ENCODE measurements around the gene NTRK3. TPM values are rescaled to one million over a fixed set of nuclear protein-coding genes. Genes with fewer than 3 reads are reported as not detected.
"Not testable (repeated sequence)": the region's sequence is repeated elsewhere in the genome, so short reads cannot be mapped to it uniquely, and the experiment has no call there.

Gene NTRK3
- total RNA-seq, 2 donors from 2014 or later: 0.53 TPM; not detected in 1

DNA sequence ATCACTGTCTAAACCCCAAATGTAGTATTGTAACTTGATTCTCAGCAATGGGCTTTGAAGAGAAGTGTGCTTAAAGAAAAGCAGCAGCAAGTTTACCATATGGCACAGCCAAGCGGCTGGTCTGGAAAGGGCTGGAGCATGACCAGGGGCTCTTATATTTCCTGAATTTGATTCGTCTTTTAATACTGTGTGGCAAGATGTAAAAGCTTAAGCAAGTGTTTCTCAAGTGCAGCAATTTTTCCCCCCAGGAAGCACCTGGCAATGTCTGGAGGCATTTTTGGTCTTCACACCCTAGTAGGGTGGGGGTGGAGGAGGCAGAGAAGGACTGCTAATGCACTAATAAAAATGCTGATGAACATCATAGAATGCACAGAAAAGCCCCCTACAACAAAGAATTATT is 397.9 kb downstream of the NTRK3 start:
- no peak for ATAC-seq (replicated peaks)
- H3K4me1 Mint-ChIP-seq: no peaks in the 10 kb centered on the region
- H3K36me3 Mint-ChIP-seq (ENCODE audit: low read depth): no peaks in the 10 kb centered on the region
- no peaks in the 10 kb centered on the region for H3K9me3 Mint-ChIP-seq
- peaks cover 17% of the 10 kb centered on the region for H3K27me3 Mint-ChIP-seq
- no peak overlapping the region for H3K4me3 Mint-ChIP-seq
- no peak overlapping the region for H3K27ac Mint-ChIP-seq

GRCh38 chr15:87851497-87851896 is 405.0 kb downstream of the NTRK3 start:
- no peaks in the 10 kb centered on the region for H3K9me3 Mint-ChIP-seq
- no peak overlapping the region for H3K27ac Mint-ChIP-seq
- H3K27me3 Mint-ChIP-seq: peaks cover 21% of the 10 kb centered on the region
- no peak overlapping the region for H3K4me3 Mint-ChIP-seq
- H3K36me3 Mint-ChIP-seq (ENCODE audit: low read depth): no peaks in the 10 kb centered on the region
- H3K4me1 Mint-ChIP-seq: no peaks in the 10 kb centered on the region
- ATAC-seq (replicated peaks): no peak

- Mint-ChIP-seq H3K4me1 (no peaks in the 10 kb centered on the region), H3K4me3 (no peak overlapping the region), H3K27ac (no peak overlapping the region), H3K27me3 (peaks cover 19% of the 10 kb centered on the region), H3K9me3 (no peaks in the 10 kb centered on the region), H3K36me3 (ENCODE audit: low read depth) (no peaks in the 10 kb centered on the region)
- ATAC-seq (replicated peaks): no peak
Measured at GRCh38 chr15:87850916-87851315, 405.6 kb downstream of the NTRK3 start.

DNA sequence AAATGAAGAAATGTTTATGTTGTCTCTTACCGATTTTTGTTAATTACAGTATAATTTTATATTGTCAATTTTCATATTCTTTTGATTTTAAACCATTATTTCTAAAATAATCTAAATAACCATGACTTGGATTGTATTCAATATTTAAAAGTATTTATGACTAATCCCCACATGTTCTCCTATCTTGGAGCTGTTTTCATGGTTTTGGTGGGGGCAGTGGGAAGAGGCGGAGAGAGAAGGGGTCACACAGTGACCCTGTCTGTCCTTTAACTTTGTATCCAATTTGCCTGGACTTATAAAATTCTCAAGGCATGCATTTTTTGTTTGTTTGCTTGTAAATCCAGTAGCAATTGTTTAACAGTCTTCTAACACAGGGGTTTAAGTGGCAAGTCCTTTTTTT is 407.4 kb downstream of the NTRK3 start:
- no peaks in the 10 kb centered on the region for H3K4me1 Mint-ChIP-seq
- no peaks in the 10 kb centered on the region for H3K36me3 Mint-ChIP-seq (ENCODE audit: low read depth)
- H3K27me3 Mint-ChIP-seq: peaks cover 9% of the 10 kb centered on the region
- no peaks in the 10 kb centered on the region for H3K9me3 Mint-ChIP-seq
- no peak for ATAC-seq (replicated peaks)
- H3K4me3 Mint-ChIP-seq: no peak overlapping the region
- no peak overlapping the region for H3K27ac Mint-ChIP-seq

- no peaks in the 10 kb centered on the region for H3K36me3 Mint-ChIP-seq (ENCODE audit: low read depth)
- no peaks in the 10 kb centered on the region for H3K4me1 Mint-ChIP-seq
- no peaks in the 10 kb centered on the region for H3K9me3 Mint-ChIP-seq
- H3K27me3 Mint-ChIP-seq: peaks cover 6% of the 10 kb centered on the region
- H3K4me3 Mint-ChIP-seq: no peak overlapping the region
- ATAC-seq (replicated peaks): no peak
- H3K27ac Mint-ChIP-seq: no peak overlapping the region
Measured at GRCh38 chr15:87848012-87848411, 408.5 kb downstream of the NTRK3 start.

GRCh38 chr15:87846746-87847145 is 409.8 kb downstream of the NTRK3 start:
- ATAC-seq (replicated peaks): no peak

GRCh38 chr15:87843312-87843711 is 413.2 kb downstream of the NTRK3 start:
- no peaks in the 10 kb centered on the region for H3K9me3 Mint-ChIP-seq
- no peak overlapping the region for H3K27ac Mint-ChIP-seq
- ATAC-seq (replicated peaks): no peak
- H3K36me3 Mint-ChIP-seq (ENCODE audit: low read depth): no peaks in the 10 kb centered on the region
- H3K4me3 Mint-ChIP-seq: no peak overlapping the region
- no peaks in the 10 kb centered on the region for H3K27me3 Mint-ChIP-seq
- no peaks in the 10 kb centered on the region for H3K4me1 Mint-ChIP-seq

More at GRCh38 chr15:87846746-87847145, 409.8 kb downstream of the NTRK3 start:
- no peak overlapping the region for H3K27ac Mint-ChIP-seq
- H3K9me3 Mint-ChIP-seq: no peaks in the 10 kb centered on the region
- no peaks in the 10 kb centered on the region for H3K36me3 Mint-ChIP-seq (ENCODE audit: low read depth)
- peaks cover 6% of the 10 kb centered on the region for H3K27me3 Mint-ChIP-seq
- H3K4me1 Mint-ChIP-seq: no peaks in the 10 kb centered on the region
- no peak overlapping the region for H3K4me3 Mint-ChIP-seq

GRCh38 chr15:87841426-87841998 is 415.0 kb downstream of the NTRK3 start:
- no peak overlapping the region for H3K4me3 Mint-ChIP-seq
- no peak overlapping the region for H3K27ac Mint-ChIP-seq
- no peaks in the 10 kb centered on the region for H3K27me3 Mint-ChIP-seq
- no peaks in the 10 kb centered on the region for H3K36me3 Mint-ChIP-seq (ENCODE audit: low read depth)
- no peaks in the 10 kb centered on the region for H3K4me1 Mint-ChIP-seq
- ATAC-seq (replicated peaks): no peak
- H3K9me3 Mint-ChIP-seq: no peaks in the 10 kb centered on the region

- H3K27me3 Mint-ChIP-seq: peaks cover 15% of the 10 kb centered on the region
Measured at GRCh38 chr15:87835830-87836229, 420.7 kb downstream of the NTRK3 start.

DNA sequence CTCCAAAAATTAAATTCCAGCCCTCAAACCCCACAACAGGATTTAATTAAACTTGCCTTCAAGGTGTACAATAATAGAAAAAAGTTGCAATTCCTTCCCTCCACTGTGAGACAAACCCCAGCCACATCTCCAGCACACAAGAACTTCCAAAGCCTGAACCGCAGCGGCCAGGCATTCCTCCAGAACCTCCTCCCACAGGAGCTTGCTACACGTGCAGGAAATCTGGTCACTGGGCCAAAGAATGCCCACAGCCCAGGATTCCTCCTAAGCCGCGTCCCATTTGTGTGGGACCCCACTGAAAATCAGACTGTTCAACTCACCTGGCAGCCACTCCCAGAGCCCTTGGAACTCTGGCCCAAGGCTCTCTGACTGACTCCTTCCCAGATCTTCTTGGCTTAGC is 423.2 kb downstream of the NTRK3 start:
- ATAC-seq (replicated peaks); H3K36me3 Mint-ChIP-seq (ENCODE audit: low read depth); H3K27ac Mint-ChIP-seq; H3K4me3 Mint-ChIP-seq; H3K9me3 Mint-ChIP-seq; H3K4me1 Mint-ChIP-seq: not testable (repeated sequence)
- peaks cover 18% of the 10 kb centered on the region for H3K27me3 Mint-ChIP-seq

More at GRCh38 chr15:87835830-87836229, 420.7 kb downstream of the NTRK3 start:
- not testable (repeated sequence) for H3K9me3 Mint-ChIP-seq; H3K36me3 Mint-ChIP-seq (ENCODE audit: low read depth); H3K4me1 Mint-ChIP-seq; H3K4me3 Mint-ChIP-seq; ATAC-seq (replicated peaks); H3K27ac Mint-ChIP-seq

- Mint-ChIP-seq H3K4me1 (no peaks in the 10 kb centered on the region), H3K9me3 (no peaks in the 10 kb centered on the region), H3K27me3 (peaks cover 27% of the 10 kb centered on the region), H3K36me3 (ENCODE audit: low read depth) (no peaks in the 10 kb centered on the region), H3K4me3 (no peak overlapping the region), H3K27ac (no peak overlapping the region)
- no peak for ATAC-seq (replicated peaks)
Measured at GRCh38 chr15:87829332-87830050, 427.0 kb downstream of the NTRK3 start.

- Mint-ChIP-seq H3K9me3 (no peaks in the 10 kb centered on the region), H3K4me1 (no peaks in the 10 kb centered on the region), H3K4me3 (no peak overlapping the region), H3K27me3 (peaks cover 25% of the 10 kb centered on the region), H3K36me3 (ENCODE audit: low read depth) (no peaks in the 10 kb centered on the region), H3K27ac (no peak overlapping the region)
- ATAC-seq (replicated peaks): no peak
Measured at GRCh38 chr15:87828608-87829007, 427.9 kb downstream of the NTRK3 start.

GRCh38 chr15:87827131-87827530 is 429.4 kb downstream of the NTRK3 start:
- no peak overlapping the region for H3K4me3 Mint-ChIP-seq
- H3K4me1 Mint-ChIP-seq: no peaks in the 10 kb centered on the region
- no peaks in the 10 kb centered on the region for H3K9me3 Mint-ChIP-seq
- H3K27me3 Mint-ChIP-seq: peaks cover 21% of the 10 kb centered on the region
- no peak overlapping the region for H3K27ac Mint-ChIP-seq
- ATAC-seq (replicated peaks): no peak
- H3K36me3 Mint-ChIP-seq (ENCODE audit: low read depth): no peaks in the 10 kb centered on the region

DNA sequence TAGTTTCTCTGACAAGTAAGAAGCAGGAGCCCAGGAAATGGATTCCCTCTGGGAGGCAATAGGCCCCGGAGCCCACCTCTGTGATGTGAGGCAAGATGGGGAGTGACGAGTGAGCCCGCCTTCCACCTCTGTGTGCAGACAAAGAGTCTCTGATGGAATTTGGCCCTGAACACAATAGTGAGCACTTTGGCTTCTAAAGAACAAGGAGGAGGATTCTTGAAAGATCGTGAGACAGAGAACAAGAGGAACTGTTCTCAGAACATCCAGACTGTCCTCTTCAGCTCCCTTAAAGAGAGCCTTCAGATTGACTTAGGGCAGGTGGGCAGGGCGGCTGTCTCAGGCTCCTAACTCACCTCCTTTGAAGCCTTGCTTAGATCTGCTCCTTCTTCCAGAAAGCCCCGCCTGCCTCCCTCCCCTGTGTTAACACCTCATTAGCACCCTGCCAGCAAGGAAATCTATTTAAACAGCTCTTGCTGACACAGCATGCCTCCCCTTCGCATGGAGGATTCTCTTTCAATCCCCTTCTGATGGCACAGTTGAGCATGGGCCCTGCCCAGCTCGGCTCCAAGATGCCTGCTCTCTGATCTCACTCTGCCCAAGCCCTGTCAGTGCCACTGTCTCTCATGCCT is 430.3 kb downstream of the NTRK3 start:
- no peaks in the 10 kb centered on the region for H3K36me3 Mint-ChIP-seq (ENCODE audit: low read depth)
- H3K4me3 Mint-ChIP-seq: no peak overlapping the region
- no peaks in the 10 kb centered on the region for H3K4me1 Mint-ChIP-seq
- H3K27ac Mint-ChIP-seq: no peak overlapping the region
- no peak for ATAC-seq (replicated peaks)
- peaks cover 19% of the 10 kb centered on the region for H3K27me3 Mint-ChIP-seq
- no peaks in the 10 kb centered on the region for H3K9me3 Mint-ChIP-seq

DNA sequence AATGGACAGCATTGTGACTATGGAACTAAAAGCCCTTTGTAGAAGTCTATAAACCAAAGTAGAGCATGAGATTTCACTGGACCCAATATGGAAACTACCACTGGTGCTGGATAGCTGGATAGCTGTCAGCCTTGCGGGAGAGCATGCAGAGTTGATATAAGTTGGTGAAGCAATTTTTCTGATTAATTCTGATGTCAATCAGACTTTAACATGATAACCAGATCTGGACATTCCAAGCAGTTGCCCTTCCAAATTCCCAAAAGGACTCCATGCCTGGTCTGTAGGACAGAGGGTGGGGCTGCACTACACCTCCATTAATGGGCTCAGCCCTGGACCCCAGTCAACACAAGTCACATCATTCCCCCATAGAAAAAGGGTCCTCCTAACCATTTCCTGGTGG is 437.8 kb downstream of the NTRK3 start:
- Mint-ChIP-seq H3K4me3 (no peak overlapping the region), H3K27me3 (peaks cover 5% of the 10 kb centered on the region), H3K4me1 (no peaks in the 10 kb centered on the region), H3K27ac (no peak overlapping the region), H3K36me3 (ENCODE audit: low read depth) (no peaks in the 10 kb centered on the region), H3K9me3 (no peaks in the 10 kb centered on the region)
- no peak for ATAC-seq (replicated peaks)
